Neuronal stem cell (in vitro differentiated cells): ENCODE measurements around the gene CHST15.

ENCODE experiments used
- DNase-seq: peaks from one replicate; pipeline ENCODE4 v3.0.0-alpha.2; 2013; ENCODE audit warnings: low spot score
- H2AFZ ChIP-seq: one replicate; pipeline ENCODE4 v1.6.1; 2013; ENCODE audit warnings: mild to moderate bottlenecking, low read length, inconsistent platforms
- H2AK5ac ChIP-seq: 2 replicates; pipeline ENCODE4 v1.6.1; 2013; ENCODE audit warnings: low read depth, mild to moderate bottlenecking, inconsistent platforms, low read length, moderate library complexity, mixed read lengths
- H2BK120ac ChIP-seq: 2 replicates; pipeline ENCODE4 v1.6.1; 2013; ENCODE audit warnings: low read depth, mild to moderate bottlenecking, inconsistent platforms, low read length, moderate library complexity, mixed read lengths
- H2BK12ac ChIP-seq: one replicate; pipeline ENCODE4 v1.6.1; 2013; ENCODE audit warnings: low read length, inconsistent platforms
- H2BK15ac ChIP-seq: 2 replicates; pipeline ENCODE4 v1.6.1; 2013; ENCODE audit warnings: mild to moderate bottlenecking, low read length, inconsistent platforms, mixed read lengths
- H2BK5ac ChIP-seq: one replicate; pipeline ENCODE4 v1.6.1; 2013; ENCODE audit warnings: inconsistent platforms, mild to moderate bottlenecking, low read length, moderate library complexity
- H3K14ac ChIP-seq: one replicate; pipeline ENCODE4 v1.6.1; 2013; ENCODE audit warnings: low read length, inconsistent platforms
- H3K18ac ChIP-seq: 2 replicates; pipeline ENCODE4 v1.6.1; 2013; ENCODE audit warnings: low read length, inconsistent platforms
- H3K23ac ChIP-seq: 2 replicates; pipeline ENCODE4 v1.6.1; 2013; ENCODE audit warnings: low read depth, mild to moderate bottlenecking, mixed read lengths, low read length, inconsistent platforms; ENCODE audit not compliant: poor library complexity
- H3K27ac ChIP-seq: replicated peaks from 3 replicates; pipeline ENCODE4 v1.5.1; 2013; ENCODE audit warnings: low read length, inconsistent platforms
- H3K27me3 ChIP-seq, 3 experiments: 2 replicates each; pipeline ENCODE4 v1.6.1; 2013; ENCODE audit warnings: low read length in 3 of 3, mild to moderate bottlenecking in 2 of 3, inconsistent platforms in 1 of 3, low read depth in 1 of 3, mixed read lengths in 1 of 3, moderate library complexity in 1 of 3; ENCODE audit not compliant: control insufficient read depth in 3 of 3, insufficient read depth in 3 of 3
- H3K36me3 ChIP-seq, 2 donors: replicated peaks in 1 of 2; 2 replicates each; pipeline ENCODE4 v1.6.1; 2013; ENCODE audit warnings: low read length in 2 of 2; ENCODE audit not compliant: control insufficient read depth in 2 of 2, insufficient read depth in 2 of 2
- H3K4ac ChIP-seq: 2 replicates; pipeline ENCODE4 v1.6.1; 2013; ENCODE audit warnings: inconsistent platforms, mild to moderate bottlenecking, low read length, moderate library complexity
- H3K4me1 ChIP-seq, 2 donors: 1 replicate in 1 of 2; 2 replicates in 1 of 2; pipeline ENCODE4 v1.6.1; 2013; ENCODE audit warnings: low read length in 2 of 2, low read depth in 1 of 2; ENCODE audit not compliant: control insufficient read depth in 2 of 2, insufficient read depth in 1 of 2
- H3K4me2 ChIP-seq: one replicate; pipeline ENCODE4 v1.6.1; 2013; ENCODE audit warnings: mild to moderate bottlenecking, low read length, inconsistent platforms; ENCODE audit not compliant: insufficient read depth, poor library complexity, severe bottlenecking
- H3K4me3 ChIP-seq, 2 donors: 2 replicates each; pipeline ENCODE4 v1.5.1; 2013; ENCODE audit warnings: low read length in 2 of 2, mild to moderate bottlenecking in 2 of 2, inconsistent platforms in 1 of 2, moderate library complexity in 1 of 2
- H3K79me1 ChIP-seq: one replicate; pipeline ENCODE4 v1.6.1; 2013; ENCODE audit warnings: low read depth, mild to moderate bottlenecking, inconsistent platforms, low read length, moderate library complexity
- H3K9ac ChIP-seq: one replicate; pipeline ENCODE4 v1.6.1; 2013; ENCODE audit warnings: mild to moderate bottlenecking, low read depth, low read length, inconsistent platforms; ENCODE audit not compliant: poor library complexity
- H3K9me3 ChIP-seq, 2 donors: replicated peaks in 1 of 2; 2 replicates each; pipeline versions ENCODE3 to v1.6.1; 2013; ENCODE audit warnings: low read length in 2 of 2, mild to moderate bottlenecking in 2 of 2, inconsistent platforms in 1 of 2, low read depth in 1 of 2, mixed read lengths in 1 of 2, moderate library complexity in 1 of 2; ENCODE audit not compliant: control insufficient read depth in 2 of 2, insufficient read depth in 1 of 2
- H4K8ac ChIP-seq: one replicate; pipeline ENCODE4 v1.6.1; 2013; ENCODE audit warnings: low read depth, mild to moderate bottlenecking, inconsistent platforms, low read length, moderate library complexity
- H4K91ac ChIP-seq: one replicate; pipeline ENCODE4 v1.6.1; 2013; ENCODE audit warnings: low read length, low read depth, mild to moderate bottlenecking, inconsistent platforms; ENCODE audit not compliant: poor library complexity
- WGBS, 2 donors: extraction: QIAGEN DNeasy Blood & Tissue Kit; methylation state at CpG; one replicate each; pipeline ENCODE4 v1.1.7; 2013; ENCODE audit warnings: missing lambda C conversion rate in 2 of 2, mixed read lengths in 1 of 2; ENCODE audit not compliant: insufficient read length in 2 of 2, insufficient replicate concordance in 1 of 2; ENCODE audit errors: extremely low coverage in 2 of 2; 5-methylcytosine and 5-hydroxymethylcytosine counted together

The CHST15 gene

GRCh38 chr10:123967626-123968243 lies 125.7 kb downstream of the CHST15 start:
- Histone ChIP-seq H3K14ac (no peak overlapping the region), H2BK5ac (no peak overlapping the region), H4K8ac (no peak overlapping the region), H2AFZ (no peak overlapping the region), H3K9me3 (no peaks in the 10 kb centered on the region), H2BK120ac (no peak overlapping the region), H3K79me1 (no peaks in the 10 kb centered on the region), H3K4me3 (no peak overlapping the region), H3K9ac (no peak overlapping the region), H3K23ac (no peak overlapping the region), H3K4me2 (no peak overlapping the region), H3K27me3 (peaks cover 0 to 42% (median 14%) of the 10 kb centered on the region in 3 experiments), H4K91ac (no peak overlapping the region), H2BK15ac (no peak overlapping the region), H3K18ac (peak overlapping the region; percentile 4), H3K4me1 (peaks cover 0 to 9% of the 10 kb centered on the region in 2 donors), H3K27ac (no peak overlapping the region), H3K36me3 (no peaks in the 10 kb centered on the region), H2AK5ac (peak overlapping the region; percentile 50), H2BK12ac (no peak overlapping the region), H3K4ac (no peak overlapping the region)
- peak; percentile 74 for DNase-seq
- no CpG with 5 or more reads among the region's 19 CpGs for WGBS, 2 donors

DNA sequence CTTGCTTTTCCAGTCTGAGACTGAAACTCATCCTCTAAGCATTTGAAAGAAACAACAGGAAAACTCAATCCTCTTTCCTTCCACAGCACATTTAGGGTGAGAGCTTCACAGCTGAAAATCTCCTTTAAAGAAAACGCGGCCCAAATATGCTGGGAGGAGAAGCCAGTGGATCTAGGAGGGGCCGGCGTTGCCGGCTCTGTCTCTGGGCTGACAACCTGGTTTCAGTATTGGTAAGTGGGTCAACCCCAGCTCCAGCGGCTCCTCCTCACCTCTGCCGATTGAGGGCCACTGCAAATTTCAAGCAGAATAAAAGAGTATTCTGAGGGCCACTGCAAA lies 126.5 kb downstream of the CHST15 start:
- H3K4ac ChIP-seq, result no peak overlapping the region
- WGBS, 2 donors, result no CpG with 5 or more reads among the region's 7 CpGs

DNA sequence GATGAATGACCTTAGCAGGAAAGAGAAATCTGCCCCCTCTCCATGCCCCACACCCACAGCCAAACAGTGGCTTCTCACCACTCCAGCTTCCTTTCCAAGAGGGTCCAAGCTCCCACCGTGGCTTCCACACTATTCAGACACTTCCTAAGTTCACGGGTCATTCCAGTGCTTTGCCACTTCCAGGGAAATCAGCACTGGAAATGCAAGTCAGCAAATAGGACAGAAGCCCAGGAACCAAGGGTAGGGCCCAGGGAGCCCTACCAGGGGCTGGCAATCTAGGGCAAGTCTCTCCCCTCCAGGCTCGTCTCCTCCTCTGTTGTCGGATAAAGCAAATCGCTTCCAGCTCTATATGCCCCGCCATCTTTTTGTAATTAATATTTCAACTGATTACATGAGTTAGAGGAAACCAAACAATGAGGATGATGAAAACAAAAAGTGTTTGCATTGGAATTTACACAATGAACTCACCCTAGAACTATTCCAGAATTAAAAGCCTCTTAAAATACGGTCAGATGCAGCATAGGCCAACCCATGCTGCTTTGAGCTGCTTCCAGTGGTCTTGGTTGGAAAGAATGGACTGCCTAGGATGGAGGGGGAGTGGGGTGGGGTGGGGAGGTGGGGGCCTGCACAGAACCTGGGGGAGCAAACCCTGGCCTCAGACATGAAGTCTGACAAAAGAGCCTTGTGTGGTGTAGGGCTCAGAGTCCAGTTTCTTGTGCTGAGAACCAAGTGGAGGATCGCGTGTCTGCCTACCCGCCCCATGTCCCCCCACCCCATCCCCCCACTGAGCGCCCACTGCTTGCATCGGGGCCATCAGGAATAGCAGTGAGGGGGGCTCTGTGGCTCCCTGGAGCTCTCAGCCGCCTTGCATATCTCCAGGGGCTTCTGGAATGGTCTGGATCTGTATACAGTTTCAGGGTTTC lies 127.2 kb downstream of the CHST15 start:
- no peak overlapping the region for H2BK120ac ChIP-seq
- WGBS, 2 donors, result no CpG with 5 or more reads among the region's 13 CpGs
- no peak overlapping the region for H3K27ac ChIP-seq
- H3K79me1 ChIP-seq, result no peaks in the 10 kb centered on the region
- H3K4me1 ChIP-seq, result peaks cover 0 to 7% of the 10 kb centered on the region in 2 donors
- H3K18ac ChIP-seq, result peak overlapping the region; percentile 32
- H3K4me2 ChIP-seq, result no peak overlapping the region
- H4K8ac ChIP-seq, result no peak overlapping the region
- H3K27me3 ChIP-seq, result peaks cover 0 to 31% (median 7%) of the 10 kb centered on the region in 3 experiments
- no peak overlapping the region for H3K4ac ChIP-seq
- DNase-seq, result no peak
- H2AFZ ChIP-seq, result no peak overlapping the region
- no peak overlapping the region for H2BK12ac ChIP-seq
- H4K91ac ChIP-seq, result no peak overlapping the region
- H2BK15ac ChIP-seq, result peak overlapping the region; percentile 20
- H3K36me3 ChIP-seq, result no peaks in the 10 kb centered on the region
- H3K9ac ChIP-seq, result no peak overlapping the region
- H3K14ac ChIP-seq, result peak overlapping the region; percentile 10
- no peak overlapping the region for H2BK5ac ChIP-seq
- no peak overlapping the region for H3K4me3 ChIP-seq
- H2AK5ac ChIP-seq, result peak overlapping the region; percentile 71
- H3K9me3 ChIP-seq, result no peaks in the 10 kb centered on the region
- H3K23ac ChIP-seq, result peak overlapping the region; percentile 35

More for the DNA sequence above, 126.5 kb downstream of the CHST15 start:
- Histone ChIP-seq H2AK5ac (no peak overlapping the region), H2AFZ (no peak overlapping the region), H3K14ac (no peak overlapping the region), H2BK12ac (no peak overlapping the region), H3K4me2 (no peak overlapping the region), H2BK120ac (no peak overlapping the region), H3K36me3 (no peaks in the 10 kb centered on the region), H2BK5ac (no peak overlapping the region), H3K27ac (no peak overlapping the region), H2BK15ac (no peak overlapping the region), H3K27me3 (peaks cover 0 to 37% (median 10%) of the 10 kb centered on the region in 3 experiments), H3K9me3 (no peaks in the 10 kb centered on the region), H4K91ac (no peak overlapping the region), H3K18ac (no peak overlapping the region), H3K23ac (no peak overlapping the region), H4K8ac (no peak overlapping the region), H3K4me3 (no peak overlapping the region), H3K79me1 (no peaks in the 10 kb centered on the region), H3K4me1 (peaks cover 0 to 9% of the 10 kb centered on the region in 2 donors), H3K9ac (no peak overlapping the region)
- no peak for DNase-seq

DNA sequence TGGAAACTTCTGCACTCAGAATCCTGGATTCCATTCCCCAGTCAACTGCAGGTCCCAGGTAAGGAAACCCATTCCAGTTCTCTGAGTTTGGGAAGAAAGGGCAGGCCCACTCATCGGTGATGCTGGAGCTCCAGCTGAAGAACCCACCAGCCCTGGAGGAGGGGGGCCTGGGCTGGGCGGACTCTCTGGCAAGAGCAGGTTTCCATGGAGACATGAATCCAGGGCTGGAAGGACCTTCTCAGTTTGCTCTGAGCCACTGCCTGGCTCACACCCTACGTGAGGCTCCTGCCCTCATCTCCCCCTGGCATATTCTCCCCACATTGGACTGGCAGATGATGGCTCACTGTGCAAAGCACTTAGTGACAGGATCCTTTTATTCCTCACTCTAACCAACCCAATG lies 128.4 kb downstream of the CHST15 start:
- H3K79me1 ChIP-seq, result no peaks in the 10 kb centered on the region
- H2BK12ac ChIP-seq, result no peak overlapping the region
- H3K14ac ChIP-seq, result no peak overlapping the region
- H4K91ac ChIP-seq, result no peak overlapping the region
- no peak overlapping the region for H4K8ac ChIP-seq
- no peak for DNase-seq
- WGBS, 2 donors, result no CpG with 5 or more reads among the region's 3 CpGs
- no peak overlapping the region for H3K9ac ChIP-seq
- H3K27ac ChIP-seq, result no peak overlapping the region
- no peaks in the 10 kb centered on the region for H3K9me3 ChIP-seq
- H3K4me1 ChIP-seq, result peaks cover 0 to 4% of the 10 kb centered on the region in 2 donors
- H2BK120ac ChIP-seq, result no peak overlapping the region
- no peak overlapping the region for H2BK5ac ChIP-seq
- H3K4me3 ChIP-seq, result no peak overlapping the region
- no peak overlapping the region for H2AFZ ChIP-seq
- H3K36me3 ChIP-seq, result no peaks in the 10 kb centered on the region
- no peak overlapping the region for H3K4me2 ChIP-seq
- H3K18ac ChIP-seq, result peak overlapping the region; percentile 21
- no peak overlapping the region for H3K23ac ChIP-seq
- H3K4ac ChIP-seq, result no peak overlapping the region
- no peak overlapping the region for H2BK15ac ChIP-seq
- no peak overlapping the region for H2AK5ac ChIP-seq
- H3K27me3 ChIP-seq, result peaks cover 0 to 21% (median 2%) of the 10 kb centered on the region in 3 experiments
